ENCODE results near the gene ZMYND15. TPM values are rescaled to one million over a fixed set of nuclear protein-coding genes. Genes with fewer than 3 reads are reported as not detected.

ZMYND15 gene
- total and polyA plus RNA-seq, 2 experiments from 2014 or later, result 0.32 to 1.4 TPM

DNA sequence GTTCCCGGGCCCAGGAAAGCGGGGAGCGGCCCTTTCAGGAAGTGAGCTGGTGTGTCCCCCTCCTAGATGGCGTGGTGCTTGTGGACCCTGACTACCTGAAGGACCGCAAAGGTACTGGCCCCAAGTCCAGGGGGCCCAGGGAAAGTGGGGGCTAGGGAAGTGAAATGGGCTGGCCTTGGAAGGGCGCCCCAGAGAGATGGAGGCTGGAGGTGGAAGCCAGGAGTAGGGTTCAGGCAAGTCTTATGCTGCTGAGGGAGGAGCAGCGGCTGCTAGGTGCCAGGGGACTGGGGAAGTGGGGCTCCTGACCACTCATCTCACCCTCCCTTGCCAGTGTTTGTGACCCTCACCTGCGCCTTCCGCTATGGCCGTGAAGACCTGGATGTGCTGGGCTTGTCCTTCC is 23.6 kb upstream of the ZMYND15 start:
- no peak for TF ChIP-seq CREB1 (CRISPR knock-in tag; IDR thresholded peaks at IDR 0.05; ENCODE audit: low read depth)
- no peak for TF ChIP-seq EZH2phosphoT487 (IDR thresholded peaks at IDR 0.05; ENCODE audit: unreplicated experiment)
- TF ChIP-seq, protein P1, sequence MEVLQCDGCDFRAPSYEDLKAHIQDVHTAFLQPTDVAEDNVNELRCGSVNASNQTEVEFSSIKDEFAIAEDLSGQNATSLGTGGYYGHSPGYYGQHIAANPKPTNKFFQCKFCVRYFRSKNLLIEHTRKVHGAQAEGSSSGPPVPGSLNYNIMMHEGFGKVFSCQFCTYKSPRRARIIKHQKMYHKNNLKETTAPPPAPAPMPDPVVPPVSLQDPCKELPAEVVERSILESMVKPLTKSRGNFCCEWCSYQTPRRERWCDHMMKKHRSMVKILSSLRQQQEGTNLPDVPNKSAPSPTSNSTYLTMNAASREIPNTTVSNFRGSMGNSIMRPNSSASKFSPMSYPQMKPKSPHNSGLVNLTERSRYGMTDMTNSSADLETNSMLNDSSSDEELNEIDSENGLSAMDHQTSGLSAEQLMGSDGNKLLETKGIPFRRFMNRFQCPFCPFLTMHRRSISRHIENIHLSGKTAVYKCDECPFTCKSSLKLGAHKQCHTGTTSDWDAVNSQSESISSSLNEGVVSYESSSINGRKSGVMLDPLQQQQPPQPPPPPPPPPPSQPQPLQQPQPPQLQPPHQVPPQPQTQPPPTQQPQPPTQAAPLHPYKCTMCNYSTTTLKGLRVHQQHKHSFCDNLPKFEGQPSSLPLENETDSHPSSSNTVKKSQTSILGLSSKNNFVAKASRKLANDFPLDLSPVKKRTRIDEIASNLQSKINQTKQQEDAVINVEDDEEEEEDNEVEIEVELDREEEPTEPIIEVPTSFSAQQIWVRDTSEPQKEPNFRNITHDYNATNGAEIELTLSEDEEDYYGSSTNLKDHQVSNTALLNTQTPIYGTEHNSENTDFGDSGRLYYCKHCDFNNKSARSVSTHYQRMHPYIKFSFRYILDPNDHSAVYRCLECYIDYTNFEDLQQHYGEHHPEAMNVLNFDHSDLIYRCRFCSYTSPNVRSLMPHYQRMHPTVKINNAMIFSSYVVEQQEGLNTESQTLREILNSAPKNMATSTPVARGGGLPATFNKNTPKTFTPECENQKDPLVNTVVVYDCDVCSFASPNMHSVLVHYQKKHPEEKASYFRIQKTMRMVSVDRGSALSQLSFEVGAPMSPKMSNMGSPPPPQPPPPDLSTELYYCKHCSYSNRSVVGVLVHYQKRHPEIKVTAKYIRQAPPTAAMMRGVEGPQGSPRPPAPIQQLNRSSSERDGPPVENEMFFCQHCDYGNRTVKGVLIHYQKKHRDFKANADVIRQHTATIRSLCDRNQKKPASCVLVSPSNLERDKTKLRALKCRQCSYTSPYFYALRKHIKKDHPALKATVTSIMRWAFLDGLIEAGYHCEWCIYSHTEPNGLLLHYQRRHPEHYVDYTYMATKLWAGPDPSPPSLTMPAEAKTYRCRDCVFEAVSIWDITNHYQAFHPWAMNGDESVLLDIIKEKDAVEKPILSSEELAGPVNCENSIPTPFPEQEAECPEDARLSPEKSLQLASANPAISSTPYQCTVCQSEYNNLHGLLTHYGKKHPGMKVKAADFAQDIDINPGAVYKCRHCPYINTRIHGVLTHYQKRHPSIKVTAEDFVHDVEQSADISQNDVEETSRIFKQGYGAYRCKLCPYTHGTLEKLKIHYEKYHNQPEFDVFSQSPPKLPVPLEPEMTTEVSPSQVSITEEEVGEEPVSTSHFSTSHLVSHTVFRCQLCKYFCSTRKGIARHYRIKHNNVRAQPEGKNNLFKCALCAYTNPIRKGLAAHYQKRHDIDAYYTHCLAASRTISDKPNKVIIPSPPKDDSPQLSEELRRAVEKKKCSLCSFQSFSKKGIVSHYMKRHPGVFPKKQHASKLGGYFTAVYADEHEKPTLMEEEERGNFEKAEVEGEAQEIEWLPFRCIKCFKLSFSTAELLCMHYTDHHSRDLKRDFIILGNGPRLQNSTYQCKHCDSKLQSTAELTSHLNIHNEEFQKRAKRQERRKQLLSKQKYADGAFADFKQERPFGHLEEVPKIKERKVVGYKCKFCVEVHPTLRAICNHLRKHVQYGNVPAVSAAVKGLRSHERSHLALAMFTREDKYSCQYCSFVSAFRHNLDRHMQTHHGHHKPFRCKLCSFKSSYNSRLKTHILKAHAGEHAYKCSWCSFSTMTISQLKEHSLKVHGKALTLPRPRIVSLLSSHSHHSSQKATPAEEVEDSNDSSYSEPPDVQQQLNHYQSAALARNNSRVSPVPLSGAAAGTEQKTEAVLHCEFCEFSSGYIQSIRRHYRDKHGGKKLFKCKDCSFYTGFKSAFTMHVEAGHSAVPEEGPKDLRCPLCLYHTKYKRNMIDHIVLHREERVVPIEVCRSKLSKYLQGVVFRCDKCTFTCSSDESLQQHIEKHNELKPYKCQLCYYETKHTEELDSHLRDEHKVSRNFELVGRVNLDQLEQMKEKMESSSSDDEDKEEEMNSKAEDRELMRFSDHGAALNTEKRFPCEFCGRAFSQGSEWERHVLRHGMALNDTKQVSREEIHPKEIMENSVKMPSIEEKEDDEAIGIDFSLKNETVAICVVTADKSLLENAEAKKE (CRISPR knock-in tag; IDR thresholded peaks at IDR 0.05), result no peak
- no peak for TF ChIP-seq ZNF114 (CRISPR knock-in tag; IDR thresholded peaks at IDR 0.05)
- TF ChIP-seq, protein P2, sequence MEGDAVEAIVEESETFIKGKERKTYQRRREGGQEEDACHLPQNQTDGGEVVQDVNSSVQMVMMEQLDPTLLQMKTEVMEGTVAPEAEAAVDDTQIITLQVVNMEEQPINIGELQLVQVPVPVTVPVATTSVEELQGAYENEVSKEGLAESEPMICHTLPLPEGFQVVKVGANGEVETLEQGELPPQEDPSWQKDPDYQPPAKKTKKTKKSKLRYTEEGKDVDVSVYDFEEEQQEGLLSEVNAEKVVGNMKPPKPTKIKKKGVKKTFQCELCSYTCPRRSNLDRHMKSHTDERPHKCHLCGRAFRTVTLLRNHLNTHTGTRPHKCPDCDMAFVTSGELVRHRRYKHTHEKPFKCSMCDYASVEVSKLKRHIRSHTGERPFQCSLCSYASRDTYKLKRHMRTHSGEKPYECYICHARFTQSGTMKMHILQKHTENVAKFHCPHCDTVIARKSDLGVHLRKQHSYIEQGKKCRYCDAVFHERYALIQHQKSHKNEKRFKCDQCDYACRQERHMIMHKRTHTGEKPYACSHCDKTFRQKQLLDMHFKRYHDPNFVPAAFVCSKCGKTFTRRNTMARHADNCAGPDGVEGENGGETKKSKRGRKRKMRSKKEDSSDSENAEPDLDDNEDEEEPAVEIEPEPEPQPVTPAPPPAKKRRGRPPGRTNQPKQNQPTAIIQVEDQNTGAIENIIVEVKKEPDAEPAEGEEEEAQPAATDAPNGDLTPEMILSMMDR (conservative IDR thresholded peaks at IDR 0.05; ENCODE audit: low read depth in 2 of 2), result no peak
- TF ChIP-seq ZNF331 (CRISPR knock-in tag; IDR thresholded peaks at IDR 0.05; ENCODE audit: low read depth), result no peak
- no peak for TF ChIP-seq STAT1 (IDR thresholded peaks at IDR 0.05; ENCODE audit: unreplicated experiment)
- no peak for TF ChIP-seq POLR2AphosphoS5 (IDR thresholded peaks at IDR 0.05; ENCODE audit: low read depth)
- TF ChIP-seq NANOG (IDR thresholded peaks at IDR 0.05; ENCODE audit: borderline replicate concordance), result no peak
- no peak for TF ChIP-seq JUNB (IDR thresholded peaks at IDR 0.05; ENCODE audit: unreplicated experiment)
- no peak for TF ChIP-seq EZH2 (IDR thresholded peaks at IDR 0.05; ENCODE audit: low read depth, unreplicated experiment)
- TF ChIP-seq, protein P3, sequence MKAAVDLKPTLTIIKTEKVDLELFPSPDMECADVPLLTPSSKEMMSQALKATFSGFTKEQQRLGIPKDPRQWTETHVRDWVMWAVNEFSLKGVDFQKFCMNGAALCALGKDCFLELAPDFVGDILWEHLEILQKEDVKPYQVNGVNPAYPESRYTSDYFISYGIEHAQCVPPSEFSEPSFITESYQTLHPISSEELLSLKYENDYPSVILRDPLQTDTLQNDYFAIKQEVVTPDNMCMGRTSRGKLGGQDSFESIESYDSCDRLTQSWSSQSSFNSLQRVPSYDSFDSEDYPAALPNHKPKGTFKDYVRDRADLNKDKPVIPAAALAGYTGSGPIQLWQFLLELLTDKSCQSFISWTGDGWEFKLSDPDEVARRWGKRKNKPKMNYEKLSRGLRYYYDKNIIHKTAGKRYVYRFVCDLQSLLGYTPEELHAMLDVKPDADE (IDR thresholded peaks at IDR 0.05), result no peak
- TF ChIP-seq, protein P4, sequence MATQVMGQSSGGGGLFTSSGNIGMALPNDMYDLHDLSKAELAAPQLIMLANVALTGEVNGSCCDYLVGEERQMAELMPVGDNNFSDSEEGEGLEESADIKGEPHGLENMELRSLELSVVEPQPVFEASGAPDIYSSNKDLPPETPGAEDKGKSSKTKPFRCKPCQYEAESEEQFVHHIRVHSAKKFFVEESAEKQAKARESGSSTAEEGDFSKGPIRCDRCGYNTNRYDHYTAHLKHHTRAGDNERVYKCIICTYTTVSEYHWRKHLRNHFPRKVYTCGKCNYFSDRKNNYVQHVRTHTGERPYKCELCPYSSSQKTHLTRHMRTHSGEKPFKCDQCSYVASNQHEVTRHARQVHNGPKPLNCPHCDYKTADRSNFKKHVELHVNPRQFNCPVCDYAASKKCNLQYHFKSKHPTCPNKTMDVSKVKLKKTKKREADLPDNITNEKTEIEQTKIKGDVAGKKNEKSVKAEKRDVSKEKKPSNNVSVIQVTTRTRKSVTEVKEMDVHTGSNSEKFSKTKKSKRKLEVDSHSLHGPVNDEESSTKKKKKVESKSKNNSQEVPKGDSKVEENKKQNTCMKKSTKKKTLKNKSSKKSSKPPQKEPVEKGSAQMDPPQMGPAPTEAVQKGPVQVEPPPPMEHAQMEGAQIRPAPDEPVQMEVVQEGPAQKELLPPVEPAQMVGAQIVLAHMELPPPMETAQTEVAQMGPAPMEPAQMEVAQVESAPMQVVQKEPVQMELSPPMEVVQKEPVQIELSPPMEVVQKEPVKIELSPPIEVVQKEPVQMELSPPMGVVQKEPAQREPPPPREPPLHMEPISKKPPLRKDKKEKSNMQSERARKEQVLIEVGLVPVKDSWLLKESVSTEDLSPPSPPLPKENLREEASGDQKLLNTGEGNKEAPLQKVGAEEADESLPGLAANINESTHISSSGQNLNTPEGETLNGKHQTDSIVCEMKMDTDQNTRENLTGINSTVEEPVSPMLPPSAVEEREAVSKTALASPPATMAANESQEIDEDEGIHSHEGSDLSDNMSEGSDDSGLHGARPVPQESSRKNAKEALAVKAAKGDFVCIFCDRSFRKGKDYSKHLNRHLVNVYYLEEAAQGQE (IDR thresholded peaks at IDR 0.05; ENCODE audit: unreplicated experiment), result no peak
- Histone ChIP-seq H3K4me3 (no peak overlapping the region), H3K4me1 (ENCODE audit: insufficient read depth) (peaks cover 11% of the 10 kb centered on the region), H3K79me2 (replicated peaks; ENCODE audit: insufficient read depth) (peaks cover 25% of the 10 kb centered on the region), H2AFZ (no peak overlapping the region), H3K9me2 (ENCODE audit: insufficient read depth) (no peaks in the 10 kb centered on the region), H3K27me3 (ENCODE audit: insufficient read depth) (no peaks in the 10 kb centered on the region), H3K4me2 (no peak overlapping the region), H3K27ac (ENCODE audit: low read depth) (no peak overlapping the region), H4K20me1 (replicated peaks; ENCODE audit: insufficient read depth) (no peaks in the 10 kb centered on the region; the same call in 1 of the 2 replicates), H3K36me3 (ENCODE audit: insufficient read depth) (no peaks in the 10 kb centered on the region; the same call in 1 of the 2 replicates), H3F3A (replicated peaks; ENCODE audit: low read depth) (0 out of 2 replicates have a peak, but pooled peaks cover 5% of the 10 kb centered on the region)
- peaks cover 37% of the 10 kb centered on the region for H3K36me3 Mint-ChIP-seq (ENCODE audit: low read depth)
- H3K27ac Mint-ChIP-seq, result no peak overlapping the region
- peaks cover 13% of the 10 kb centered on the region for H3K27me3 Mint-ChIP-seq (ENCODE audit: insufficient read depth, low read depth, poor library complexity)
- H3K4me3 Mint-ChIP-seq, result no peak overlapping the region
- no peak for ATAC-seq
- no peak for DNase-seq (ENCODE audit: low spot score)
- H3K9me3 Mint-ChIP-seq, result no peaks in the 10 kb centered on the region
- peaks cover 9% of the 10 kb centered on the region; the same call in 2 of the 3 replicates for H3K4me1 Mint-ChIP-seq

Data from GM23338 (cell line).